H9 (cell line): ENCODE results near the gene KREMEN2. TPM values are rescaled to one million over a fixed set of nuclear protein-coding genes. Genes with fewer than 3 reads are reported as not detected.

ENCODE experiments used
- DNase-seq: peaks from one replicate; pipeline ENCODE4 v3.0.0-alpha.2; 2017
- H2AFZ ChIP-seq: one replicate; pipeline ENCODE4 v1.6.1; 2013; ENCODE audit warnings: mild to moderate bottlenecking, low read length, control low read depth, moderate library complexity
- H2AK5ac ChIP-seq: 2 replicates; pipeline ENCODE4 v1.6.1; 2013; ENCODE audit warnings: low read length, control low read depth, mixed read lengths; ENCODE audit not compliant: insufficient read length
- H2BK120ac ChIP-seq: one replicate; pipeline ENCODE4 v1.6.1; 2013; ENCODE audit warnings: low read depth, mild to moderate bottlenecking, low read length, control low read depth, inconsistent platforms; ENCODE audit not compliant: poor library complexity, severe bottlenecking
- H2BK12ac ChIP-seq: 2 replicates; pipeline ENCODE4 v1.6.1; 2013; ENCODE audit warnings: low read length, control low read depth, mixed read lengths, low read depth; ENCODE audit not compliant: insufficient read length
- H2BK15ac ChIP-seq: 2 replicates; pipeline ENCODE4 v1.6.1; 2013; ENCODE audit warnings: low read depth, low read length, control low read depth
- H2BK20ac ChIP-seq: one replicate; pipeline ENCODE4 v1.6.1; 2013; ENCODE audit warnings: low read depth, mild to moderate bottlenecking, low read length, control low read depth, inconsistent platforms; ENCODE audit not compliant: poor library complexity, severe bottlenecking
- H2BK5ac ChIP-seq: 2 replicates; pipeline ENCODE4 v1.6.1; 2013; ENCODE audit warnings: low read length, control low read depth, mixed read lengths; ENCODE audit not compliant: insufficient read length
- H3K14ac ChIP-seq: 2 replicates; pipeline ENCODE4 v1.6.1; 2013; ENCODE audit warnings: low read length, control low read depth; ENCODE audit not compliant: insufficient read depth
- H3K18ac ChIP-seq: 2 replicates; pipeline ENCODE4 v1.6.1; 2013; ENCODE audit warnings: low read depth, mild to moderate bottlenecking, mixed read lengths, low read length, control low read depth; ENCODE audit not compliant: insufficient read length
- H3K23ac ChIP-seq: 2 replicates; pipeline ENCODE4 v1.6.1; 2013; ENCODE audit warnings: low read length, control low read depth, mixed read lengths, low read depth; ENCODE audit not compliant: insufficient read length
- H3K23me2 ChIP-seq: 2 replicates; pipeline ENCODE4 v1.6.1; 2013; ENCODE audit warnings: low read depth, mild to moderate bottlenecking, mixed read lengths, low read length, control low read depth; ENCODE audit not compliant: insufficient read length, poor library complexity, severe bottlenecking
- H3K27ac ChIP-seq: 2 replicates; pipeline ENCODE4 v1.5.1; 2013; ENCODE audit warnings: low read length, control low read depth, mixed read lengths, low read depth; ENCODE audit not compliant: insufficient read length
- H3K27me3 ChIP-seq: 2 replicates; pipeline ENCODE4 v1.6.1; 2013; ENCODE audit warnings: low read length, control low read depth, inconsistent platforms; ENCODE audit not compliant: insufficient read depth
- H3K4ac ChIP-seq: 2 replicates; pipeline ENCODE4 v1.6.1; 2013; ENCODE audit warnings: low read depth, mild to moderate bottlenecking, control low read depth, inconsistent platforms, low read length, moderate library complexity
- H3K4me1 ChIP-seq: 2 replicates; pipeline ENCODE4 v1.6.1; 2013; ENCODE audit warnings: low read length, control low read depth, inconsistent platforms; ENCODE audit not compliant: insufficient read depth
- H3K4me2 ChIP-seq: 2 replicates; pipeline ENCODE4 v1.6.1; 2013; ENCODE audit warnings: low read length, control low read depth, mixed read lengths; ENCODE audit not compliant: insufficient read length, insufficient read depth
- H3K56ac ChIP-seq: 2 replicates; pipeline ENCODE4 v1.6.1; 2013; ENCODE audit warnings: low read depth, mild to moderate bottlenecking, mixed read lengths, low read length, control low read depth; ENCODE audit not compliant: insufficient read length
- H3K79me1 ChIP-seq: 2 replicates; pipeline ENCODE4 v1.6.1; 2013; ENCODE audit warnings: low read depth, mild to moderate bottlenecking, moderate library complexity, low read length, control low read depth, inconsistent platforms; ENCODE audit not compliant: insufficient read depth, poor library complexity, severe bottlenecking
- H3K79me2 ChIP-seq: 2 replicates; pipeline ENCODE4 v1.6.1; 2013; ENCODE audit warnings: low read length, control low read depth, inconsistent platforms; ENCODE audit not compliant: insufficient read depth
- H3K9ac ChIP-seq: 2 replicates; pipeline ENCODE4 v1.6.1; 2013; ENCODE audit warnings: low read length, control low read depth, mixed read lengths; ENCODE audit not compliant: insufficient read length; ENCODE audit errors: extremely low read depth
- H3K9me3 ChIP-seq: one replicate; pipeline ENCODE4 v1.6.1; 2013; ENCODE audit warnings: low read depth, low read length, inconsistent platforms; ENCODE audit not compliant: control insufficient read depth
- H3T11ph ChIP-seq: one replicate; pipeline ENCODE4 v1.6.1; 2013; ENCODE audit warnings: mild to moderate bottlenecking, low read length, control low read depth, inconsistent platforms
- H4K20me1 ChIP-seq: one replicate; pipeline ENCODE4 v1.6.1; 2013; ENCODE audit not compliant: control insufficient read depth, insufficient read length, insufficient read depth
- H4K5ac ChIP-seq: 2 replicates; pipeline ENCODE4 v1.6.1; 2013; ENCODE audit warnings: low read depth, mild to moderate bottlenecking, mixed read lengths, low read length, control low read depth; ENCODE audit not compliant: insufficient read length
- H4K8ac ChIP-seq: replicated peaks from 2 replicates; pipeline ENCODE4 v1.6.1; 2013; ENCODE audit warnings: low read length, control low read depth, mixed read lengths, low read depth; ENCODE audit not compliant: insufficient read length
- H4K91ac ChIP-seq: 2 replicates; pipeline ENCODE4 v1.6.1; 2013; ENCODE audit warnings: low read depth, mild to moderate bottlenecking, moderate library complexity, mixed read lengths, low read length, control low read depth; ENCODE audit not compliant: insufficient read length
- H3K27ac Mint-ChIP-seq, 3 experiments: 2 replicates in 2 of 3; 3 replicates in 1 of 3; pipeline ENCODE4 v1.8.0; 2020 to 2021; ENCODE audit warnings: mixed read lengths in 3 of 3, mild to moderate bottlenecking in 1 of 3, moderate library complexity in 1 of 3
- H3K27me3 Mint-ChIP-seq: 2 replicates; pipeline ENCODE4 v1.8.0; 2021; ENCODE audit warnings: low read depth, mild to moderate bottlenecking, moderate library complexity, mixed read lengths
- H3K36me3 Mint-ChIP-seq, 3 experiments: 2 replicates in 2 of 3; 3 replicates in 1 of 3; pipeline ENCODE4 v1.8.0; 2020 to 2021; ENCODE audit warnings: low read depth in 3 of 3, mixed read lengths in 3 of 3; ENCODE audit not compliant: insufficient read depth in 1 of 3
- H3K4me1 Mint-ChIP-seq, 2 experiments: 2 replicates each; pipeline ENCODE4 v1.8.0; 2020; ENCODE audit warnings: mixed read lengths in 2 of 2
- H3K4me3 Mint-ChIP-seq, 2 experiments: 2 replicates in 1 of 2; 3 replicates in 1 of 2; pipeline ENCODE4 v1.8.0; 2020 to 2021; ENCODE audit warnings: mild to moderate bottlenecking in 2 of 2, mixed read lengths in 2 of 2, moderate library complexity in 1 of 2
- H3K9me3 Mint-ChIP-seq, 2 experiments: 2 replicates in 1 of 2; 3 replicates in 1 of 2; pipeline ENCODE4 v1.8.0; 2020; ENCODE audit warnings: mild to moderate bottlenecking in 2 of 2, mixed read lengths in 2 of 2, moderate library complexity in 1 of 2
- CTCF ChIP-seq: fragments of 200-600 bp; sonication (generic); conservative IDR thresholded peaks from 3 replicates; pipeline ENCODE4 v1.8.0; 2021; ENCODE audit warnings: antibody characterized with exemption, mild to moderate bottlenecking
- WGBS: extraction: QIAGEN DNeasy Blood & Tissue Kit; methylation state at CpG from one replicate; pipeline ENCODE4 v1.1.7; 2013; ENCODE audit warnings: missing lambda C conversion rate, low lambda C conversion rate, mixed read lengths; ENCODE audit not compliant: insufficient read length; ENCODE audit errors: extremely low coverage; 5-methylcytosine and 5-hydroxymethylcytosine counted together
- total RNA-seq: library from RNA; stranded (reverse); gene quantifications from 2 replicates; pipeline ENCODE4 v1.2.1, GENCODE V29; 2021

Gene KREMEN2
- total RNA-seq, 1 experiment from 2014 or later: 12.8 TPM

GRCh38 chr16:2966808-2967191 lies 2.7 kb downstream of the KREMEN2 start:
- H3K4ac ChIP-seq: no peak overlapping the region
- no peak overlapping the region for H3K56ac ChIP-seq
- H3K9ac ChIP-seq: no peak overlapping the region
- Mint-ChIP-seq H3K36me3 (peaks cover 0 to 7% (median 6%) of the 10 kb centered on the region in 3 experiments; a peak in 4 of 7 replicates), H3K4me3 (no peak overlapping the region), H3K27ac (no peak overlapping the region), H3K27me3 (peaks cover 25% of the 10 kb centered on the region), H3K4me1 (peaks cover 17 to 23% of the 10 kb centered on the region in 2 experiments), H3K9me3 (no peaks in the 10 kb centered on the region; a peak in 1 of 5 replicates)
- no peak overlapping the region for H2BK15ac ChIP-seq
- no peak overlapping the region for H2AFZ ChIP-seq
- no peaks in the 10 kb centered on the region for H3K79me2 ChIP-seq
- H3K23ac ChIP-seq: no peak overlapping the region
- no peak overlapping the region for H2BK5ac ChIP-seq
- no peak overlapping the region for H2BK120ac ChIP-seq
- H3K4me1 ChIP-seq: no peaks in the 10 kb centered on the region; the same call in 1 of the 2 replicates
- peaks cover 3% of the 10 kb centered on the region for H4K20me1 ChIP-seq
- no peak overlapping the region for H3T11ph ChIP-seq
- H2AK5ac ChIP-seq: no peak overlapping the region
- TF ChIP-seq CTCF: no peak
- H3K14ac ChIP-seq: no peak overlapping the region
- no peak overlapping the region for H2BK12ac ChIP-seq
- H4K5ac ChIP-seq: no peak overlapping the region
- H3K27ac ChIP-seq: no peak overlapping the region
- no peak for DNase-seq
- H3K79me1 ChIP-seq: no peaks in the 10 kb centered on the region
- H3K23me2 ChIP-seq: peaks cover 19% of the 10 kb centered on the region
- no peaks in the 10 kb centered on the region for H3K27me3 ChIP-seq
- H4K91ac ChIP-seq: no peak overlapping the region
- H4K8ac ChIP-seq: no peak overlapping the region
- H3K9me3 ChIP-seq: no peaks in the 10 kb centered on the region
- no peak overlapping the region for H3K18ac ChIP-seq
- WGBS: no CpG with 5 or more reads among the region's 46 CpGs
- no peak overlapping the region for H3K4me2 ChIP-seq
- H2BK20ac ChIP-seq: no peak overlapping the region
